NB4 (cell line): Measurements from ENCODE around the gene TTLL13.

Experiments used
- CTCF ChIP-seq: IDR thresholded peaks from one replicate; pipeline ENCODE4 v1.5.1; 2012; ENCODE audit warnings: low read depth, low read length
- MAX ChIP-seq: IDR thresholded peaks from 2 replicates; pipeline ENCODE4 v1.6.1; 2011; ENCODE audit warnings: low read depth, low read length
- POLR2A ChIP-seq: IDR thresholded peaks from 2 replicates; pipeline ENCODE4 v1.6.1; 2011; ENCODE audit warnings: mild to moderate bottlenecking; ENCODE audit not compliant: insufficient read length; ENCODE audit errors: extremely low read depth

- TF ChIP-seq POLR2A (no peak), CTCF (no peak), MAX (no peak)
Observed at GRCh38 chr15:90213818-90214204, 35.5 kb upstream of the TTLL13 start.
